Endothelial cell of umbilical vein (primary cell): ENCODE data around the gene LMO7.

Experiments used
- CTCF ChIP-seq, 2 donors: IDR thresholded peaks; 1 replicate in 1 of 2; 2 replicates in 1 of 2; pipeline ENCODE4 v1.5.1; 2011; ENCODE audit warnings: low read length in 2 of 2, mild to moderate bottlenecking in 2 of 2, moderate library complexity in 2 of 2, control low read depth in 1 of 2, inconsistent platforms in 1 of 2, low read depth in 1 of 2; ENCODE audit not compliant: insufficient read depth in 1 of 2; ENCODE audit errors: extremely low read depth in 1 of 2
- EZH2 ChIP-seq: IDR thresholded peaks from 2 replicates; pipeline ENCODE4 v1.6.1; 2012; ENCODE audit warnings: borderline replicate concordance, low read depth, mild to moderate bottlenecking, moderate library complexity, low read length, inconsistent platforms; ENCODE audit not compliant: severe bottlenecking
- MYC ChIP-seq: IDR thresholded peaks from one replicate; pipeline ENCODE4 v1.6.1; 2011; ENCODE audit warnings: mild to moderate bottlenecking, low read depth, low read length
- POLR2A ChIP-seq: IDR thresholded peaks from 2 replicates; pipeline ENCODE4 v1.6.1; 2012; ENCODE audit warnings: low read depth, mild to moderate bottlenecking, control low read depth, low read length

- TF ChIP-seq CTCF (IDR thresholded peaks at IDR 0.05; ENCODE audit: extremely low read depth in 1 of 2, insufficient read depth in 1 of 2, low read depth in 1 of 2, low read length in 2 of 2): no peak
- no peak for TF ChIP-seq EZH2
- TF ChIP-seq MYC: no peak
- TF ChIP-seq POLR2A: no peak
These were observed 30.7 kb downstream of the LMO7 start for GRCh38 chr13:75666646-75667351.
